ENCODE data around the gene CCND1.

CCND1 gene

DNA sequence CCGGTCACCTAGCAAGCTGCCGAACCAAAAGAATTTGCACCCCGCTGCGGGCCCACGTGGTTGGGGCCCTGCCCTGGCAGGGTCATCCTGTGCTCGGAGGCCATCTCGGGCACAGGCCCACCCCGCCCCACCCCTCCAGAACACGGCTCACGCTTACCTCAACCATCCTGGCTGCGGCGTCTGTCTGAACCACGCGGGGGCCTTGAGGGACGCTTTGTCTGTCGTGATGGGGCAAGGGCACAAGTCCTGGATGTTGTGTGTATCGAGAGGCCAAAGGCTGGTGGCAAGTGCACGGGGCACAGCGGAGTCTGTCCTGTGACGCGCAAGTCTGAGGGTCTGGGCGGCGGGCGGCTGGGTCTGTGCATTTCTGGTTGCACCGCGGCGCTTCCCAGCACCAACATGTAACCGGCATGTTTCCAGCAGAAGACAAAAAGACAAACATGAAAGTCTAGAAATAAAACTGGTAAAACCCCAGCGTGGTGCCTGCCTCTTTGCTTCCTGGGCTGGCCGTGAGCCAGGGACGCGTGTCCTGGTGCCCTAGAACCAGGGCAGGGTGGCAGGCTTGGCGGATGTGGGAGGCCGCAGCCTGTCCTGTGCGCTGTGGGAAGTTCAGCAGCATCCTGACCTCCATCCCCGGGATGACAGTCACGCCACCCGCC lies 13.2 kb downstream of the CCND1 start:
- no peak for DNase-seq (ENCODE audit: low spot score)

GRCh38 chr11:69654660-69655478 lies 13.9 kb downstream of the CCND1 start:
- peak; percentile 63 for DNase-seq (ENCODE audit: low spot score)

GRCh38 chr11:69655479-69656428 lies 14.8 kb downstream of the CCND1 start:
- no peak for DNase-seq (ENCODE audit: low spot score)

- DNase-seq (ENCODE audit: low spot score) = no peak
Measured at GRCh38 chr11:69656536-69657455, 15.8 kb downstream of the CCND1 start.

GRCh38 chr11:69657456-69657910 lies 16.5 kb downstream of the CCND1 start:
- no peak for DNase-seq (ENCODE audit: low spot score)

DNA sequence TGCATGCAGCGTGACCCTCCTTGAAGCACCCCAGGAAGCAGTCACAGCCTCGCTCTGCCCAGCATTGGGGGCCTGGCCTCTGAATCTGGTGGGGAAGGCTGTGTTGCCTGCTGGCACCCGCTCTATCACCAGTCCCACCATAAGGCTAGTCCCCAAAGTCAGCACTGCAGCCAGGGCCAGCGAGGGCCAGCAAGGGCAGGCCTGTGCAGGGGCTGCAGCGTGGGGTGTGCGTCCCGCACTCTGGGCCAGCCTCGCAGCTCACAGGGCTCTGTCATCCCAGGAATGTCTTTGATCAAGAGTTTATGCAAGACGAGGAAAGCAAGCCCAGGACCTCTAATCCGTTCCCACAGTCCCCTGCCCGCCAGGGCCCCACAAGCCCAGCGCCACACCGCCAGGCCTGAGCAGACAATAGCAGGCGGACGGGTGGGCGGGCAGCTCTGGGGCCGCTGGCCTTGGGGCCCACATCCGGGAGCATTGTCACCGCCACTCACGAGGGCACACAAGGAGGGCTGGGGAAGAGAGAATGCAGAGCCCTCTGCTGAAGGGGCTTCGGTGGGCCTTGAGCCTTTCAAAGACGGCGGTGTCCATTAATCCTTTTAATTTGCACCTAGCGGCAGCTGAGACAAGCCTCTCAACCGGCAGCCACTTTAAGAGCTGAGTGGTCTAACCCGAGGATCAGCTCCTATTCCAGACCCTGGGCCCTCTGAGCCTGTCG lies 17.1 kb downstream of the CCND1 start:
- DNase-seq (ENCODE audit: low spot score) = no peak

DNA sequence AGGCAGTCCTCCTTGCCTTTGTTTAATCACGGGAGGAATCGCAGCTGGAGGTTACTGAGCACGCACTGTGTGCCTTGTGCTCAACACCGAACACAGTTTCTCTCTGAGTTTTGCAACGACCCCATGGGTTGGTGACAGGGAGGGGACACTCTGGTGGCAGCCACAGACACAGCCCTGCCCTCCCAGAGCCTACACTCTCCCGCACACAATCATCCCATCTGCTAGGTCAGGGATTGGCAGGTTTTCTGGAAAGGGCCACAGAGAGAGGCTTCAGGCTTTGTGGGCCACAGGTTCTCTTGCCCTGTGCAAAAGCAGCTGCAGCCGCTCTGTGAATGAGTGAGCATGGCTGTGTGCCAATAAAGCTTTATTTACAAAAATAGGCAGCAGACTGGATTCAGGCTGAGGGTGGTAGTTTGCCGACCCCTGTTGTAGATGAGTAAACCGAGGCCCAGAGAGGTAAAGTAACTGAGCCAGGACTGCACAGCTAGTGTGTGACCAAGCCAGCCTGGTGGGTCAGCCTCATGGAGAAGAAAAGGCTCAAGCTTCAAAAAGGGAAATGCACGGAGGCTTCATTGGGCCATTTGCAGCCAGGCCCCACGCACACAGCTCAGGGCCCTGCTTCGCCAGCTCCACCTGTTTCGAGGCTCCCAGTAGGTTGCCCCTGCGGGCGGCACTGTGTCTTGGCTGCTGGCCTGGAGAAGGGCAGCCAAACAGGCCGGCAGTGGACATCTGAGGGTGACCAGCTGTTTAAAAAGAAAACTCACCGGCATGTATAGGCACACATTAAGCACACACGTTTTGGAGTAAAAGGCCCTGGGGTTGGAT lies 17.9 kb downstream of the CCND1 start:
- no peak for DNase-seq (ENCODE audit: low spot score)

GRCh38 chr11:69659591-69659990 lies 18.6 kb downstream of the CCND1 start:
- DNase-seq (ENCODE audit: low spot score) = no peak

DNA sequence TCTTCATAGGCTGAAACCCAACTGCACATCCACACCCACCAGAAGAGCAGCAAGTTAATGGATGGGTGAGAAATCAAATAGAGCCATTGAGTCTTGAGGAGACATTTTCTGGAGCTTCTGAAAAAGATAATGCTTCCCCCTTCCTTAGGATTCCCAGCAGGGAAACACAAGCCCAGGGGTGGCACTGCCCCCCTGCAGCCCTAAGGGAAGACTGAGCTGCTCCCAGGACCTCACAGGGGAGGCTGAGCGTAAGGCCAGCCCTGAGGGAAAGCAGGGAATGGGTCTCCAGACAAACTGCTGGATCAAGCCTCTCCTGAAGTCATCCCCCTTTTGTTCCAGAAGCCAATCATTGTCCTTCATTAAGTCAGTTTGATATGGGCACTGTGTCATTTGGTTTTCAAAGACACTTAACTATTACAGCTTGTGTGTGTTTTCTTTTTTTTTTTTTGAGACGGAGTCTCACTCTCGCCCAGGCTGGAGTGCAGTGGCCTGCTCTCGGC lies 19.1 kb downstream of the CCND1 start:
- DNase-seq (ENCODE audit: low spot score) = no peak

DNA sequence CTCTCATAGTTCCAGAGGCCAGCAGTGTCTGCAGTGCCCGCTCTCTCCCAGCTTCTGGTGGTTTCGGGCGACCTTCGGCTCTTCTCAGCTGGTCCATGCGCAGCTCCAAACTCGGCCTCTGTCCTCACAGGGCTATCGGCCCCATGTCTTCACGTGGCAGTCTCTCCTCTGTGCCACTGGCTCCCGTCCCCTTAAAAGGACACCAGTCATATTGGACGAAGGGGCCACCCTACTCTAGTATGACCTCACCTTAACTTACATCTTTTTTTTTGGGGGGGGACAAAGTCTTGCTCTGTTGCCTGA lies 20.4 kb downstream of the CCND1 start:
- DNase-seq (ENCODE audit: low spot score) = no peak

- DNase-seq (ENCODE audit: low spot score) = no peak
Measured at GRCh38 chr11:69662021-69662698, 21.2 kb downstream of the CCND1 start.

DNA sequence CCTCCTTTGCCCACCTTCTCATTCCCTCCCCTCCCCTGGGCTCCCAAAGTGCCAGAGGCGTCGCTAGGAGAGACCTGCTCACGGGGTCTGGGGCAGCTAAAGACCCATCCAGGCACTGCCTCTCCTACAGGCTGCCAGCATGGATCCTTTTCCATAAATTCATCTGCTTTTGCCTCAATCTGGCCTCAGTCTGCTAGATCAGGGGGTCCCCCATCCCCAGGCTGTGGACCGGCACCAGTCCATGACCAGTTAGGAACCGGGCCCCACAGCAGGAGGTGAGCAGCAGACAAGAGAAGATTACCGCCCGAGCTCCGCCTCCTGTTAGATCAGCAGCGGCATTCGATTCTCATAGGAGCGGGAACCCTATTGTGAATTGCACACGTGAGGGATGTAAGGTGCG lies 21.9 kb downstream of the CCND1 start:
- DNase-seq (ENCODE audit: low spot score) = no peak

DNA sequence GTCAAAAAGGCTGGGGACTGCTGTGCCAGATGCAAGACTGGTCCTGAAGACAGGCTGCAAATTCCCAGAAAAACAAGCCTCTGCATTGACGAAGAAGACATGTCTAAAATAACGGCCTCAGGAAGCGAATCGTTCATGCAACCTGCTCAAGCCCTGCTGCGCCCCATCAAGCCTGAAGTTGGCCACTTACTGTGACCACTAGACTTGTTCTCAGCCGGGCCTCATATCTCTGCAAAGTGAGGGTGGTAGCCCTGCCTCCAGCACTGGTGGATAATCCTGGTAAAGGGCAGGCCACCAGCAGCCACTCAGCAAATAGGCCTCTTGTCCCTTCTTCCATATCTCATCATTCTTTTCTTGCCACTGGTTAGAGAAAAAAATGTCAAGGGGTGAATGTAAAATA lies 22.4 kb downstream of the CCND1 start:
- DNase-seq (ENCODE audit: low spot score) = no peak

DNA sequence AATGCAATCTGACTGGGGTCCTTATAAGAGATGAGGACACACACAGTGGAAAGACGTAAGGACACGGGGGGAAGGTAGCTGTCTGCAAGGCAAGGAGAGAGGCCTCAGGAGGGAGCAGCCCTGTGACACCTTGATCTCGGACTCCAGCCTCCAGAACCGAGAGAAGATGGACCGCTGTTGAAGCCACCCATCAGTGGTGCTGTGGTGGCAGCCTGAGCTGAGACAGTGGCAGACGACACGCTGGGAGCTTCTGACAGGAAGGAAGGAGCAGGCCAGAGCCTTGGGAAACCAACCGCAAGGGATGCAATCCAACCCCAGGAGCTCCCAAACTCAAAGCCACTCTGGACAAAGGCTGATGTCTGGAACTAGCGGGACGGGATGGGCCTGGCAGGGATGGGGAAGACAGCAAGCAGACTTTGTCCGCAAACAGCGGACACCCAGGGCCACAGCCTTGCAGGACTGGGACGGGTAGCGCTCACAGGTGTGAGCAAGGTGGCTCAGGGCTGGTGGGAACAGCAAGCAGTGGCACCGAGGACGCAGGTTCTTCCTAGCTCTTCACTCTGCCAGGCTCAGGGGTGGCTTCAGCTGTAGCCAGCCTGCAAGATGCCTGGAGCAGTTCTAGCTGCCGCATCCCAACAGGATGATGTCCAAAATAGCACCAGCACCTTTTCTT lies 23.3 kb downstream of the CCND1 start:
- no peak for DNase-seq (ENCODE audit: low spot score)

DNA sequence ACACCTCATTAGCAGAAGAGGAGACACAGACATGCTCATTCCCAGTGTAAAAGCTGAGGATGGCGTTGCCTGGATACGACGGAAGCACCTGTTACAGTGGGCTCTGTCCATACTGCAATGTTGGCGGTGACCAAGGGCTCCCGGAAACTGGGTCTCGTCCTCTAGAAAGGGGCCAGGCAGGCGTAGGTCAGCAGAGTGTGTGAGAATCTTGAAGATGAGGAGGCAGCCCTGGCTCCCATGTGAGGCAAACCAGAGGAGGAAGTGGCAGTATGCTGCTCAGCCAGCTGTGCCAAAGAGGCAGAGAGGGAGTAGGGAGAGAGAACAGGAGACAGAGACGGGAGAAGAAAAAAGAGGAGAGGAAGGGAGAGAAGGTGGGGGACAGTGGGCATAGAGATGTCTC lies 23.9 kb downstream of the CCND1 start:
- no peak for DNase-seq (ENCODE audit: low spot score)

- no peak for DNase-seq (ENCODE audit: low spot score)
Measured at GRCh38 chr11:69665669-69666068, 24.7 kb downstream of the CCND1 start.

- DNase-seq (ENCODE audit: low spot score) = no peak
Measured at GRCh38 chr11:69666261-69666660, 25.3 kb downstream of the CCND1 start.

GRCh38 chr11:69666752-69667536 lies 26.0 kb downstream of the CCND1 start:
- no peak for DNase-seq (ENCODE audit: low spot score)

Measured in AG20443 (cell line).